ENCODE measurements around the gene BTBD19.
"Not testable (repeated sequence)": the region's sequence is repeated elsewhere in the genome, so short reads cannot be mapped to it uniquely, and the experiment has no call there.

The BTBD19 gene, protein sequence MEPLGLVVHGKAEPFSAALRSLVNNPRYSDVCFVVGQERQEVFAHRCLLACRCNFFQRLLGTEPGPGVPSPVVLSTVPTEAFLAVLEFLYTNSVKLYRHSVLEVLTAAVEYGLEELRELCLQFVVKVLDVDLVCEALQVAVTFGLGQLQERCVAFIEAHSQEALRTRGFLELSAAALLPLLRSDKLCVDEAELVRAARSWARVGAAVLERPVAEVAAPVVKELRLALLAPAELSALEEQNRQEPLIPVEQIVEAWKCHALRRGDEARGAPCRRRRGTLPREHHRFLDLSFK

DNA sequence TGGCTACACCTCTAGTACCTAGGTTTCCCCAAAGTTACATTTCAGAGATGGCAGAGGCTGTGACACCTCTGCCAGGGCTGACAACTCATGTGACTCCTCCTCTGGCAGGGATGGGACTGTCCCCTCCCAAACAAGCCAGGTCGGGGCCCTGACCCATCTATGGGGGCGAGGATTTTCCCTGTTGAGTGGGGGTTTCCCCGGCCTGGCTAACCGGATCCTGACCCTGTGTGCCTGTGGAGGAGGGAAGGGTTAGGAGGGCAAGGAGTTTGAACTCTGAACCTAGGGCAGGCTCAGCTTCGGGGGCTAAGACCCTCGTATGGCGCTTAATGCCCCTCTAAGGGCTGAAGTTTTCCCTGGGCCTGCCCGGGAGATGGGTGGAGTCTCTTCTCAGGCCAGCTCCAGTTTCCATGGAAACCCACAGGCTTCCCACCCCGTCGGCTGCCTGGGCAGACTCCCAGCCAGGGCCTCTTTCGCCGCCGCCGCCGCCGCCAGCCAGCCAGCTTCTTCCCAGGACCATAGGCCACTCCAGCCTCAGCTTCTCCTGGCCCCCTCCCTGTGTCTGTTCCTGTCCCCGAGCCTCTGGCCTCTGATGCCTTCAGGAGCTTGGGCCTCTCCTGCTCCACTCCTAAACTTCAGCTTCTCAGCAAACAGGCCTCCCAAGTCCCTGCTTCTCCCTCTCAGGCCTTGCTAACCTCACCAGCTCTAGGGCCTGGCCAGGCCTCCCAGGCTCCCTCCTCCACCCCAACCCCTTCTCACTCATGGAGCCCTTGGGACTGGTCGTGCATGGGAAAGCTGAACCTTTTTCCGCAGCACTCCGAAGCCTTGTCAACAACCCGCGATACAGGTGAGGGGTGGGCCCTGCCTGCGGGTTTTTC is at the start of gene BTBD19:
TSS of gene BTBD19 (plus strand) at position 461 of the 875 bp plus-strand sequence. CDS start at position 759, 298 bp downstream.
- peak in 1 of 2 donors; percentile 94 for DNase-seq

DNA sequence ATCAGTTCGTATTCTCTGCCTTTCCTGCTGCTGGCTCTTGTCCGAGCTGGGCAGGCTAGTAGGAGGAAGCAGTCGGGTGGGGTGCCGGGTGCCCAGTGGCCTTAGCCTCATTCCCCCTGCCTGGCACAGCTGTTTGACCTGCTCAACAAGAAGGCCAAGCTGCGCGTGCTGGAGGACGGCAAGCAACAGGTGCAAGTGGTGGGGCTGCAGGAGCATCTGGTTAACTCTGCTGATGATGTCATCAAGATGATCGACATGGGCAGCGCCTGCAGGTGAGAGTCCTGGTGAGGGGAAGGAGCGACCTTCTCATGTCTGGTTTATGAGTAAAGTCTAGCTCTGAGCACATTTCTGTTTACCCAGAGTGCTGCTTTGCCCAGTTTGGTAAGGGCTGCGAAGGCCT is 49.2 kb upstream of the BTBD19 start:
- no peak for DNase-seq

DNA sequence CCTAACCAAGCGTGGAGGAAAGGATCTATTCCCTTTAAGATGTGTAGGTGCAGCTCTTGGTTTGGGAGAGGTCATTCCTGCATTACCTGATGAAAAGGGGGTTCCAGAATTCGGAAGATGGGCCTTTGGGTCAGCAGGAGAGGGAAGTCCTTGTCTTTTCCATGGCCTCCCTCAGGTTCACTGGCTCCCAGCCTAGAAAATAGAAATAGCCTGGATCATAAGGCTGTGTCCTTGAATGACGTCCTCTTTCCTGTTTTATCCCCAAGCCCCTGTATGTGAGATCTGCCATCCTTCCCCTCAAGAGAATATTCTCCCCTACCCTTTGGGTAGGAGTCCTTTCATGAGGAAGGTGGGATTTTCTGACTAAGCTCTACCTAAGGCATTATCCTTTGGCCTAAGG is 47.4 kb upstream of the BTBD19 start:
- no peak for DNase-seq

DNA sequence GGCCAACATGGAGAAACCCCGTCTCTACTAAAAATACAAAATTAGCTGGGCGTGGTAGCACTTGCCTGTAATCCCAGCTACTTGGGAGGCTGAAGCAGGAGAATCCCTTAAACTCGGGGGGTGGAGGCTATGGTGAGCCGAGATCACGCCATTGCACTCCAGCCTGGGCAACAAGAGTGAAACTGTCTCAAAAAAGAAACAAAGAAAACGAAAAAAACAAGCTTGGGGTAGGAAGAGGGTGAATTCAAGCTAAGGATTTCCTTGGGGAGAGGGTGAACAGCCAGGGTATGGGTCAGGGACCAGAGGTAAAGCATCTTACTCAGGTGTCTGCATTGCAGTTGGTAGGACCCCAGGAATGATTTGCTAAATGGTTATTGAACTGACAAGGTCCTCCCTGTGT is 41.9 kb upstream of the BTBD19 start:
- not testable (repeated sequence) for DNase-seq

DNA sequence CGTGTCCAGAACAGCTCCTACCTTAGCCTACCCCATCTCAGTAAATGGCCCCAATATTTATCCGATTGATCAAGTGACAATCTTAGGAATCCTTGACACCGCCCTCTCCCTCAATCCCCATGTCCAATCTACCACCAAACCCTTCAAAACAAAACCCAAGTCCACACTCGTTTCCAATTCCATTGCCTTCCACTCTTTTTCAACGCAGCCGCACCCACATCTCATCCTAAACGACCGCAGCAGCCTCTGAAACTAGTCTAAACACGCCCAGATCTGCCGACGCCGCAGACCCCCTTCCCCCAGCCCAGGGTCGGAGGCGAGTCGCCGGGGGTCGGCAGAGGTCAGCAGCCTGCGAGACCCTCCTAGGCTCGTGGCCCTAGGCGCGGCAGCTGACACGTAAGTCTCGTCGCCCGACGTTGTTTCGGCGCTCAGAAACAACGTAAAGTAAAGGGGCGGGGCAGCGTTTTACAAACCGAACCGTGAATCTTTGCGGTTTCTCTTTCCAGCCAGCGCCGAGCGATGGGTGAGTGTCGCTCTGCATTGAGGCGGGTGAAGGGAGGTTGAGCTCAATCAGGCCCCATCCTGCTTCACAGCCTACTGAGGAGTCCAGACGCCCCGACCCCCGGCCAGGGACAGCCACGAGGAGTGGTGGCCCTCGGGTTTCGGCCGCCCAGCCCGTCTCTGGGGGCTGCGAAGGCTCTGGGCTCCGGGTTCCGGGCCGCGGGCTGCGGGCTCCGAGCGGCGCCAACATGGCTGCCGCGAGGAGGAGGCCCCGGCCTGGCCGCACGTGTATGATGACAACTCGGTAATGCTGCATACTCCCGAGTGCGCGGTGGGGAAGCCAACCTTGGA is 33.0 kb upstream of the BTBD19 start, which contains the start of gene RPS8:
TSS of gene RPS8 (plus strand) at position 463 of the 852 bp plus-strand sequence. CDS start at position 520, 57 bp downstream.
- peak; percentile 90 to 98 for DNase-seq

DNA sequence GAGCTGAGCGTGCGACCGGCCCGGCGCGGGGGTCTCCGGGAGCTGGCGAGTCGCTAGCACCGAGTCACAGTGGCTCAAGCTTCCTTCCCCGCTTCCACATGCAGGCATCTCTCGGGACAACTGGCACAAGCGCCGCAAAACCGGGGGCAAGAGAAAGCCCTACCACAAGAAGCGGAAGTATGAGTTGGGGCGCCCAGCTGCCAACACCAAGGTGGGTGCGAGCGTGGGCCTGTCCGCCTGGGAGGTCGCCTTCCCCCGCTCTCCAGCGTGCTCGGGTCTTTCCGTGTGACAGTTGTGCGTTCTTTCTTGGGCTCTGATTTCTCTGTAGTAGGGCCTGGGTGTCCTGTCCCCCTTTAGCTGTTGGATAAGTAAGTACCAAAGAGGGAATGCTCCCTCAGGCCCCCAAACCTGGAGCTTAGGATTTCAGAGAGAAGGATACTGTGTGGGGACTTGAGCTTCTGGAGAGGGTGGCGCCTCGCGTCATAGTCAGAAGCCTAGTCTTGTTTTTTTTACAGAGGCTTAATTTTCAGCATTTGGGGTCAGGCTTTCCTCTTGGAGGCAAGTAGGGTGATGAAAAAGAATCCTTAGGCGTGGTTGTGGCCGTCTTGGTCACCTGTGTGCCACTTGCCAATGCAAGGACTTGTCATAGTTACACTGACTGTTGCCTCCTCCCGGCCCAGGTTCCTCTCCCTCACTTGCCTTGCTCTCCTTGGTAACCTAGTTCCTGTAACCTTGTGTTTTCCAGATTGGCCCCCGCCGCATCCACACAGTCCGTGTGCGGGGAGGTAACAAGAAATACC is 32.2 kb upstream of the BTBD19 start:
- DNase-seq = peak; percentile 28

DNA sequence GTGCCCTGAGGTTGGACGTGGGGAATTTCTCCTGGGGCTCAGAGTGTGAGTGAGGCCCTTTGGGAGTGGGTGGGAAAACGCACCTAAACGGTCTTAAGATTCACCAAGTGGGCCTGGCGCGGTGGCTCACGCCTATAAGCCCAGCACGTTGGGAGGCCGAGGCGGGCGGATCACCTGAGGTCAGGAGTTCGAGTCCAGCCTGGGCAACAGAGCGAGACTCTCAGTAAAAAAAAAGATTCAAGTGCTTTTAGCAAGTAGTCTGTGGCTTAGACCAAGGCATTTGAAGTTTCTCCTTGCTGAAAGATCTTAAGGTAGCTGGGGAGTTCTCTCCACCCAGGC is 31.6 kb upstream of the BTBD19 start:
- DNase-seq = no peak

DNA sequence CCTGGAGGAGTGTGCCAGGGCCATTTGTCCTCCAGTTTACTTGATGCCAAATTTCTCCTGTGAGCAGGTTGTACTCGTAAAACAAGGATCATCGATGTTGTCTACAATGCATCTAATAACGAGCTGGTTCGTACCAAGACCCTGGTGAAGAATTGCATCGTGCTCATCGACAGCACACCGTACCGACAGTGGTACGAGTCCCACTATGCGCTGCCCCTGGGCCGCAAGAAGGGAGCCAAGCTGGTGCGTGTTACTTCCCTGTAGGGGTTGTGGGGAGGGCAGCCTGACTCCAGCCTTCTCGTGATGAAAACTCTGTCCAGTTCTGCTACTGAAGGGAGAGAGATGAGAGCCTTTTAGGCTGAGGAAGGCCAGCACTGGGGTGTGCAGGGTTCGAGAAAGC is 30.8 kb upstream of the BTBD19 start:
- no peak for DNase-seq

DNA sequence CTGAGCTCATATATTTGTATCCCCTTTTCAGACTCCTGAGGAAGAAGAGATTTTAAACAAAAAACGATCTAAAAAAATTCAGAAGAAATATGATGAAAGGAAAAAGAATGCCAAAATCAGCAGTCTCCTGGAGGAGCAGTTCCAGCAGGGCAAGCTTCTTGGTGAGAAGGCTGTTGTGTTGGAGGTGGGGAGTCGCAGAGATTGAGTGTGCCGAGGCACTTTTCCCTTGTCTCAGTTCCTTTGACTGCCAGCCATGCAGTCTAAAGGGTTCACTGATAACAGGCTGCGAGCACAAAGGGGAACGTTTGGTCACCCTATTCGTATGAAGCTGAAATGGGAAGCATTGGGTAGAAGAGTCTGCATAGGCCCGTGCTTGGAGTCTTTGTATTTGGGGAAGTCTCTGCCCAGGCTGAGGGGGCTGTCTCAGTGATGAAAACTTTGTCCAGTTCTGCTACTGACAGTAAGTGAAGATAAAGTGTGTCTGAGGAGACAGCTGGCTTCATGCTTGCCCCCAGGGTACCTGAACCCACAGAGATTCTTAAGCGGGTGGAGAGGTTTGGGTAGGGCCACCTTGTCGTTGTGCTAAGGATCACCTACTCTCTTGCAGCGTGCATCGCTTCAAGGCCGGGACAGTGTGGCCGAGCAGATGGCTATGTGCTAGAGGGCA is 30.2 kb upstream of the BTBD19 start:
- DNase-seq = peak; percentile 49 to 65

DNA sequence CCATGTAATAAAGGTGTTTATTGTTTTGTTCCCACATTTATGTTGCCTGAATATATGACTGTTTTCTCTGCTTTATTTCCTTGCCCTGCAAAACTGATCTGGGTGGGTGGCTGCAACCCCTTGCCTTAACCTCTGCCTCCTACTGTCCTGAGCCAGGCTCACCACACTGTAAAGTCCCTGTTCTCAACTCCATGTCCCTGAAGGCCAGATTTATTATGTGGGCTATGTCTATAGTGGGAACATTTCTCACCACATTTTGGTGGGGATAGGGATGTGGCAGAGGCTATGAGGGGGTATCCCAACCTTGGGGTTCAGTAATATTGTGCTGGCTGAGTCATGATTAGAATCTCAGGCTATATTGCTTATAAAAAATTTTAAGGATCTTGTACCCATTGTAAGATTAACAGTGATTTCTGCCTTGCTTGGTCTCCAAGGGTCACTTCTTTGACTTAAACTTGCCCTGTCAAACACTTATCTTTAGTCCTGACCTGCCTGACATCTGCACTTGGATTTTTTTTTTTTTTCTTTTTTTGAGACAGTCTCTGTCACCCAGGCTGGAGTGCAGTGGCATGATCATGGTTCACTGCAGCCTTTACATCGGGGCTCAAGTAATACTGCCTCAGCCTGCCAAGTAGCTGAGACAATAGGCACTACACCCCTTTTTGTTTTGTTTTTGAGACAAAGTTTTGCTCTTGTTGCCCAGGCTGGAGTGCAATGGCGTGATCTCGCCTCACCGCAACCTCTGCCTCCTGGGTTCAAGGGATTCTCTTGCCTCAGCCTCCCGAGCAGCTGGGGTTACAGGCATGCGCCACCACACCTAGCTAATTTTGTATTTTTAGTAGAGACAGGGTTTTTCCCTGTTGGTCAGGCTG is 29.4 kb upstream of the BTBD19 start:
- no peak for DNase-seq

DNA sequence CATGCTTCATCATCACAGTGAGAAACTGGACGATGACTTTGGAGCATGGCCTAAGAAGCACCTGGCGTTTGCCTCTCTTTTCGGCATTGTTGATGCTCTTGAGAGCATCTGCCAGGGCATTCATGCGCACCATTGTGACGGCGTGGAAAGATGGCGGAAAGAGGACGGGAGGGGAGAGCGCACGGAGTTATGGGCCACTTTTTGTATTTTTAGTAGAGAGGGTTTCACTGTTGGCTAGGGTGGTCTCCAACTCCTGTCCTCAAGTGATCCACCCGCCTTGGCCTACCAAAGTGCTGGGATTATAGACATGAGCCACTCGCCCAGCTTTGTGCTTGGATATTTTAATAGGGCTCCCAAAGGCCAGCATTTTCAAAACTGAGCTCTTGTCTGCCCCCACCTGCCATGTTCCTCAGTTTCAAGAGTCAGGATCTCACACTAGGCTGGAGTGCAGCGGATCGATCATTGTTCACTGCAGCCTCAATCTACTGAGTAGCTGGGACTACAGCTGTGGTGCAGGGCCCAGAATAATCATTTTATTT is 27.7 kb upstream of the BTBD19 start:
- no peak for DNase-seq

DNA sequence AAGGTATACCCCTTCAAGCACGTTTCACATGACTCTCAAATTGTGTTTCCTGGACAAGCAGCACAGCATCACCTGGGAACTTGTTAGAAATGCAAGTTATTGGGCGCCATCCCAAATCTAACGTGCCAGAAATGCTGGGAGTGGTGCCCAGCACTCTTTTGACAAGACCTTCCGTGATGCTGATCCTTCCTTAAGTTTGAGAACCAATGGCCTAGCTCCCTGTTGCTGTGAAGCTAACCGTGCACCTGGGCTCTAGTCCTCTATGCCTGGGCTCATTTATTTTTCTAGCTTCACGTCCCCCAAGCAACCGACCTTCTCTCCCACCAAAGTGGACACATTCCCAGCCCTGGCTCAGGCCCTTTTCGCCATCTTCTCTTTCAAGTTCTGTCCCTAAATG is 24.6 kb upstream of the BTBD19 start:
- no peak for DNase-seq

DNA sequence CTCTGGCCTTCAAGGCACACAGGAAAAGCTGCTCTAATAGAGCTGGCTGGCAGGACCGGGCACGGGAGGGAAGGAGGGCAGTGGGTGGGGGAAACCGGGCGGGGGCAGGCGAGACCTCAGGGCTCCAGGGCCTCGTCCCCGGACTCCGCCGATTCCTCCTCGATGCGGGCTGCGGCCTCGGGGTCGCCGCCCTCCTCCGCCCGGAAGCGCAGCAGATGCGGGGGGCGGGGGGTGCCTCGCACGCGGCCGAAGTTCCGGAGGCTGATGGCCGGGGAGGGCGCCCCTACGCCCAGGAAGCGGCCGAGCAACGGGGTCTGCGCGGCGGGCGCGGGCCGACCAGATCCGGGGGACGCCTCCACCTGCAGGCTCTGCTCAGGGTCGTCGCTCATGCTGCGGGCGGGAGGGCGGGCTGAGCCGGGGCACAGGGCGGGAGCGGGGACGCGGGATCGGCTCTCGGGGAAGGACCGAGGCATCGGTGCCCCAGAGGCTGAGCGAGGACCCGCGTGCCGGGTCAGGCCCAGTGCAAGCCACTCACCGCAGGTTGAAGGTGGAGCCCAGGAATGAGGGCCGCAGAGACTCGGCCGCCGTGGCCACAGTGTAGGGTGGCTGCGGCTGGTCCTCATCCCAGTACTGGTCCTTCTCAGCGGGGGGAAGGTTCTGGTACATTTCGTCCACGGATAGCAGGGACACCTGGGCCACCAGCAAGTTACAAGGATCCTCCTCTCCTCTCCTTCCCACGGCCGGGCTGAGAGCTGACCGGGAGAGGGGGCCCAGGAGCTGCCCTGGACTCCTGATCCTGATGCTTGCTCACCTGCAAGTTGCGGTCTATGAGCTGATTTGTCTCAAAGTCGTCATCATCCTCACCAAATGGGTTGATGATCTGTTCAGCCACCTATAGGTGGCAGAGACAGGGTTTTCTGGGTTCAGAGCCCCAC is 24.0 kb upstream of the BTBD19 start:
- DNase-seq = no peak

DNA sequence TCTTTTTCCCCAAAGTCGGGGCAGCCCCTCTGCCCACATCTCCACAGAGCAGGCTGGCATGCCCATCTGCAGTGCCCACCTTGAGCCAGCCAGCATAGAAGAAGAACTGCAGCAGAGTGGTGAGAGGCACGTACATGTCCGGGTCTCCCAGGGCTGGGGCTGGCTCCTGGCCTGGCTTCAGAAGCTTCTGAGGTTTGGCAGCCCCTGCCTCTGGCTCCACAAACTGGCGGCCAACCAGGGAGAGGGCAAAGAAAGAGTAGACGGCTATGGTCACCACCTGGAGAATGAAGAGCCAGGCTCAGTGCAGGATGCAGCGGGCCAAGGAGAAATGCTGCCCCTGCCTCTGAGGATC is 23.3 kb upstream of the BTBD19 start:
- no peak for DNase-seq

DNA sequence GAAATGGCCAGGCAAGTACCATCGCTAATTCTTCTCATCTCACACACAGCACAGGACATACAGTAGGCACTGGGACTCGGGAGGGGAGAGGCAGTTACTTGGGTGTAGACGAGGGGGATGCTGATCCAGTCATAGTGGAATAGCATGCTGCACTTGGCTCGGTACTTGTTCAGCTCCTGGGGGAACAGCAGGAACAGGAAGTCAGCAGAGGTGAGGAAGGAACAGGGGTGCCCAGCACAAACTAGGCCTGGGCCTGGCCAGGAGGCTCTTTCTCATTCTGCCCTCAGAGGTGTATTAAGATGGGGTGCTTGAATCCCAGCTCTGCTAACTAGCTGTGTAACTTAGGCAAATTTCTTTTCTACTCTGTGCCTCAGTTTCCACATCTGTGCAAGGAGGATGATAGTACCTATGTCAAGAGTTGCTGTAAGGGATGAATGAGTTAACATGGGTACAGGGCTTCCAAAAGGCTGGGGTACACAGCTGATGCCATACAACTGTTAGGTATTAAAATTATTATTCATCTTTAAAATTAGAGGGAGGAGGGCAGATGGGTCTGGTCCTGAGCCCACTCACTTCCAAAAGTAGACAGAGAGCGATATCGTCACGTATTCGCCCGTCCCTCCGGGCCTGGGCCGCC is 22.7 kb upstream of the BTBD19 start:
- no peak for DNase-seq

DNA sequence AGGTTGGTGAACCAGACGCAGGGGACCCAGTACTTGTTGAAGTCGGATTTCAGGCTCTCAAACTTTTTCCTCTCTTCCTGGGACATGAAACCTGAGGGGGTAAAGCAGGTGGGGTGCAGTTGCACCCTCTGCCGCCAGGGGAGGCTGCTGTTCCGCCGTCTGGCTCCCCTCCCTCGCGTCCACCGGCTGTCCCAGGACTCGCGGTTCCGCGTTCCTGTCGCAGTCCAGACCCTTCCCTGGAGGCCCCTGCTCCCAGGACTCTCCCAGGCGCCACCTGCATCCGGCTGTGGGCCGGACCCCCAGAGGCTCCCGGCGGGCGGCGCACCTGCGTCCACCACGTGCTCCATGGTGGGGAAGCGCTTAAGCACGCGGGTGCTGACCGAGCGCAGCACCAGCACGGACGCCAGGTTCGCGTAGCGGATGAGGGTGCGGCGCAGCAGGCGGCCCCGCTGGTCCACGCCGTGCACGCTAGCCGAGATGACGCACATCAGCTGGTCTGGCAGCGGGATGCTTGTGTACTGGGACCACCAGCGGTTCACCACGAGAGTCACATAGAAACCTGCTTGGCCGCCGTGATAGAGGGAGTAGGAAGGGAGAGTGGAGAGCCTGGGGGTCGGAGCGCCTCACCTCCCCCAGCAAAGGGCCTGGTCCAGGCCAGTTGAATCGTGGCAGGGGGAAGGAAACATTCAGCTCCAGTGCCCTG is 22.0 kb upstream of the BTBD19 start:
- peak in 1 of 2 donors; percentile 73 for DNase-seq

DNA sequence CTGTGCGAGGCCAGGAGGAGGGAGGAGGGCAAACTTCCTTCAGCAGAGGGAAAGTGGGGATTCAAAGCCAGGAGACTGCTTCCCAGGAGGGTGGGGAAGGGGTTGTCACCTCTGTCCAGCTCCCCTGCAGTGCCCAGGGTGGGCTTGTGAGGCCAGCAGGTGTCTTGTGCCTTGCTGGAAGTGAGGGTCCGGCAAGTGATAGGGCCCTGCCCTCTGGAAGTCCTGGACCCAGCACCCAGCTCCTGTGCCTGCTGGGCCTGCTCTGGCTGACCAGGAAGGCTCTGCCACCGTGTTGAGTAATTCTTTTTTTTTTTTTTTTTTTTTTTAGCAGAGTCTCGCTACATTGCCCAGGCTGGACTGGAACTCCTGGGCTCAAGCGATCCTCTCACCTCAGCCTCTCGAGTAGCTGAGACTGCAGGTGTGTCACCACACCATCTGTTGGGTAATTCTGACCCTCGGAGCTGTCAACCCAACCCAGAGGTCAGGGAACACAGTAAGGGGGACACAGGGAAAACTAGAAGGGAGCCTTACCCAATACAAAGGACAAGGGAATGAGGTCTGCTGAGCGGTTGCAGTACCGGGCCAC is 21.4 kb upstream of the BTBD19 start:
- DNase-seq = no peak

DNA sequence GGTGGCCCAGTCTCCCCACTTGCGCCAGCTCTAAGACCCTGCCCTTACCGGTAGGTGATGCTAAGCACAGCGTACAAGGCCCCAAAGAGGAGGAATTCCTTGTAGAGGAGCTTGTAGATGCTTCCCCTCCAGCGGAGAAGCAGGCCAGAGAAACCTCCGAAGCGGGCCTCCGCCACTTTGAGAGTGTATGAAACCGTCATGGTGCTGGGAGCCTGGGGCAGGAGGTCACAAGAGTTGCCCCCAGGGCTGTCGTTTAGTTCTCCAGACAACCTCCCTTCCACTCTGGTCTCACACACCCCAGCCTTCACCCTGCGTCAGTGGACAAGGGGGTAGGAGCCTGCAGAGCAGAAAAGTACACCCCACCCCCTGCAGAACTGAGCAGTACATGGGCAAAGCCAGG is 20.8 kb upstream of the BTBD19 start:
- no peak for DNase-seq
